NCI-H524 treated with DMSO at 0.1 percent for 48 hours (cell line): ENCODE measurements around the gene SUGT1.
A peak's percentile ranks its signal among the peaks of the same experiment; 100 is the strongest.

Experiments
- DNase-seq: peaks from one replicate; lab custom pipeline; 2025; lab: John Stamatoyannopoulos, UW

Gene SUGT1

GRCh38 chr13:52737965-52738364, 85.3 kb downstream of the SUGT1 start:
- DNase-seq, result no peak

DNA sequence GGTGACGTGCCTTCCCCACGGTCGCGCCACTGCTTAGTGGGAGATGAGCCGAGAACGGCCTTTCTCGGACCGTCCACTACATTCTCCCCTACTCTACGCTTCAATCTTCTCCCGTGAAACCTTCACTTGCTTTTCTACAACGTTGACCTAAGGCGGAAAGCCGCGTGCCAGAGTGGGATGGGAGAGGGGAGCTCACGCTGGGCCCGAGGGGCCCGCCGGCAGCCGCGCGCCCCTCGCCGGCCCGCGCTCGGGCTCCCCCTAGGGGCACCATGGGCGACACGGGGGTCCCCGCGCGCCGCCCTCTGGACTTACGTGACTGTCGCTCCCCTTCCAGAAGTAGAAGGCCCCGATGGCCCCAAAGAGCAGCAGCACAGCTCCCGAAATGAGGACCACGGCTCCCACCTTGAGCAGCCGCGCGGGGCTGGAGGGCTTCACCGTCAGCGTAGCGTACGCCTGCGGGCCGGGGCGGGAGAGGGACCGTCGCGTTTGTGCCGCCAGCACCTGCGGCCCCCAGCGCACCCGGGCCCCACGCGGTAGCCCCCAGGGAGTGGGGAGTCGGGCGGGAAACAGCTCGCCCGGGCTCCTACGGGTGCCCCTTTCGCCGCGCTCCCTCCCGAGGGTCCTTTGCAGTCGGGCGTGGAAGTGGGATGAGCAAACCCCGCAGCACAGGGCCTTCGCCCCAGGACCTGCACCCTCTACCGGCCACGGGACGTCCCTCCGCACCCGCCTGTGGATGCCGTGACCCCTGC, 86.3 kb downstream of the SUGT1 start:
- no peak for DNase-seq

- no peak for DNase-seq
Observed at GRCh38 chr13:52739468-52740071, 86.9 kb downstream of the SUGT1 start, which contains the start of gene CNMD. Gene CNMD (minus strand): TSS chr13:52739820. CDS start chr13:52739701, 119 bp downstream.

DNA sequence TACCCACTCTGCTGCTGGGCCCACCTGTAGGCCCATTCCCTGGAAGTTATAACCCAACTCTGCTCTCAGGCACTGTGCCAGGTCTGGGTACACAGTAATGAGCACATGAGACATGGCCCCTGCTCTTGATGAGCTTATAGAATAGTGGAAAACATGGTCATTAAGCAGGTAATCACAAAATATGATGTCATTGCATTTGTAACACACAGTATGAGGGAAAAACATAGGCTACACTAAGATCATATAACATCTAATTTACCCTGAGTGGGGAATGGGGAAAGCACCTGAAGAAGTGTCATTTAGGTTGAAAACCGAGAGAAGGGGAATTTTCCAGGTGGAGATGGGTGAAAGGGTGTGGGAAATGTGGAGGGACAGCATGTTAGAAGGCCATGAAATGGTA, 90.9 kb downstream of the SUGT1 start:
- DNase-seq, result no peak

DNA sequence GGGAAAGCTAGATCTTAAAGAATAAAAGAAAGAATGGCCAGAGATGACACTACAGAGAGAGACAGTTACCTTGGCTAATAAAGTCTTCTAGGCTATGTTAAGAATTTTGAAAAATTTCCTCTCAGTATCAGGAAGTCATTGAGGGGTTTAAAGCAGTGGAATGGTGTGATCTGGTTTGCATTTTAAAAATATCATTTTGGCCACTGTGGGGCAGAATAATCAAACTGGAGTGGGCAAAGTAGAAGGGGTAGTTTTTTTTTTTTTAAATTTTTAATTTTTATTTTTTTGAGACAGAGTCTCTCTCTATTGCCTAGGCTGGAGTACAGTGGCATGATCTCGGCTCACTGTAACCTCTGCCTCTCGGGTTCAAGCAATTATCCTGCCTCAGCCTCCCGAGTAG, 91.4 kb downstream of the SUGT1 start:
- no peak for DNase-seq

DNA sequence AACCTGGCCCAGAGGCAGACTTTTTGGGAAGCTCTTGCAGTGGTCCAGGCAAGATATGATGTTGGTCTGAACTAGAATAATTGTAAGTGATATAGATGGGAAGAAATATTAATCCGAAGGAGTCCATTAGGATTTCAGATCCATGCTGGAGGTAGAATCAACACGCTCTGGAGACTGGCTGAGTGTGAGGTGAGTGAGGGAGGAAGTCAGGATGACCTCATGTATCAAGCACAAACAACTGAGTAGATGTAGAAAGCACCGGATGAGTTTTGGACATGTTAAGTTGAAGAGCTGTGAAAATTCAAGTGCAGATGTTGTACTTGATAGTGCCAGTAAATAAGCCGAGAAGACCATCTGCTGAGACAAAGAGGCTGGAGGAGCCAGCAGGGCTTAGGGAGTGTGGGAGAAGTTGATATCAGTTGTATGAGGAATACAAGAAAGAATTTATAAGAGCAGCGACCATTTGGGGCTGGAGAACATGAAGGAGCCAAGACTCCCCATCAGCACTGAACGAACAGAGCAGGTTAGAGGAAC, 92.3 kb downstream of the SUGT1 start:
- peak; percentile 92 for DNase-seq

DNA sequence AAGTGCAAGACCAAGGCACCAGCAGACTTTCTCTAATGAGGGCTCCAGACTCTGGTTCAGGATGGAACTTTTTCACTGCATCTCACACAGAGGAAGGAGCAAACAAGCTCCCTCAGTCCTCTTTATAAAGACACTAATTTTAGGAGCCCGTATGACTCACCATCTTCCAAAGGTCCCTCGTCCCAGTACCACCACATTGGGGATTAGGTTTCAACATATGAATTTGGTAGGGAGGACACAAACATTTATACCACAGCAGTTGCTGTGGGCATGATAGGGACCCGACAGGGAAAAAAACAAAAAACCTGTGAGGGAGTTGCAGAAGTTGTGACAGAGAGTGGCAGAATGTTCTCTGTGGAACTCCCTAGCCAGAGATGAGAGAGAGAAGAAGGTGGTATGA, 93.5 kb downstream of the SUGT1 start:
- DNase-seq, result no peak

GRCh38 chr13:52749419-52749818, 96.8 kb downstream of the SUGT1 start:
- DNase-seq, result peak; percentile 86
